Measurements from ENCODE around the gene PSMD2.

The PSMD2 gene

GRCh38 chr3:184299488-184300377 lies 692 bp downstream of the PSMD2 start:
- Histone ChIP-seq H3K36me3 (ENCODE audit: control insufficient read depth, insufficient read depth, low read length) (peaks cover 46% of the 10 kb centered on the region), H3K9me3 (ENCODE audit: control insufficient read depth, low read length) (no peaks in the 10 kb centered on the region), H3K4me1 (ENCODE audit: control insufficient read depth, insufficient read depth, low read length) (peaks cover 5% of the 10 kb centered on the region), H3K27ac (ENCODE audit: insufficient read depth, low read depth, low read length, poor library complexity, severe bottlenecking) (peak overlapping the region; percentile 17), H3K4me3 (ENCODE audit: insufficient read depth, low read depth, low read length) (peak overlapping the region; percentile 97), H3K27me3 (ENCODE audit: control insufficient read depth, insufficient read depth, low read length, poor library complexity, severe bottlenecking) (peaks cover 2% of the 10 kb centered on the region)
- WGBS, 2 experiments, result 18 to 20% methylated on average over 29 of the region's 29 CpGs

- H3K4me1 ChIP-seq (ENCODE audit: control insufficient read depth, insufficient read depth, low read length), result peaks cover 5% of the 10 kb centered on the region
- no peaks in the 10 kb centered on the region for H3K9me3 ChIP-seq (ENCODE audit: control insufficient read depth, low read length)
- H3K36me3 ChIP-seq (ENCODE audit: control insufficient read depth, insufficient read depth, low read length), result peaks cover 52% of the 10 kb centered on the region
- H3K27me3 ChIP-seq (ENCODE audit: control insufficient read depth, insufficient read depth, low read length, poor library complexity, severe bottlenecking), result no peaks in the 10 kb centered on the region
- WGBS, 2 experiments, result 91 to 93% methylated on average over 3 of the region's 3 CpGs
- no peak overlapping the region for H3K27ac ChIP-seq (ENCODE audit: insufficient read depth, low read depth, low read length, poor library complexity, severe bottlenecking)
- peak overlapping the region; percentile 97 for H3K4me3 ChIP-seq (ENCODE audit: insufficient read depth, low read depth, low read length)
Observed at GRCh38 chr3:184300378-184300720, 1.3 kb downstream of the PSMD2 start.

GRCh38 chr3:184305577-184305976 lies 6.5 kb downstream of the PSMD2 start:
- peaks cover 82% of the 10 kb centered on the region for H3K36me3 ChIP-seq (ENCODE audit: control insufficient read depth, insufficient read depth, low read length)

GRCh38 chr3:184306341-184306972 lies 7.4 kb downstream of the PSMD2 start:
- Histone ChIP-seq H3K9me3 (ENCODE audit: control insufficient read depth, low read length) (no peaks in the 10 kb centered on the region), H3K36me3 (ENCODE audit: control insufficient read depth, insufficient read depth, low read length) (peaks cover 74% of the 10 kb centered on the region), H3K4me3 (ENCODE audit: insufficient read depth, low read depth, low read length) (no peak overlapping the region), H3K4me1 (ENCODE audit: control insufficient read depth, insufficient read depth, low read length) (no peaks in the 10 kb centered on the region), H3K27ac (ENCODE audit: insufficient read depth, low read depth, low read length, poor library complexity, severe bottlenecking) (no peak overlapping the region), H3K27me3 (ENCODE audit: control insufficient read depth, insufficient read depth, low read length, poor library complexity, severe bottlenecking) (no peaks in the 10 kb centered on the region)
- 95 to 96% methylated on average over 4 of the region's 4 CpGs for WGBS, 2 experiments

More at GRCh38 chr3:184305577-184305976, 6.5 kb downstream of the PSMD2 start:
- Histone ChIP-seq H3K4me1 (ENCODE audit: control insufficient read depth, insufficient read depth, low read length) (no peaks in the 10 kb centered on the region), H3K9me3 (ENCODE audit: control insufficient read depth, low read length) (no peaks in the 10 kb centered on the region), H3K27me3 (ENCODE audit: control insufficient read depth, insufficient read depth, low read length, poor library complexity, severe bottlenecking) (no peaks in the 10 kb centered on the region), H3K4me3 (ENCODE audit: insufficient read depth, low read depth, low read length) (no peak overlapping the region), H3K27ac (ENCODE audit: insufficient read depth, low read depth, low read length, poor library complexity, severe bottlenecking) (no peak overlapping the region)
- 96 to 97% methylated on average over 1 of the region's 1 CpG for WGBS, 2 experiments

DNA sequence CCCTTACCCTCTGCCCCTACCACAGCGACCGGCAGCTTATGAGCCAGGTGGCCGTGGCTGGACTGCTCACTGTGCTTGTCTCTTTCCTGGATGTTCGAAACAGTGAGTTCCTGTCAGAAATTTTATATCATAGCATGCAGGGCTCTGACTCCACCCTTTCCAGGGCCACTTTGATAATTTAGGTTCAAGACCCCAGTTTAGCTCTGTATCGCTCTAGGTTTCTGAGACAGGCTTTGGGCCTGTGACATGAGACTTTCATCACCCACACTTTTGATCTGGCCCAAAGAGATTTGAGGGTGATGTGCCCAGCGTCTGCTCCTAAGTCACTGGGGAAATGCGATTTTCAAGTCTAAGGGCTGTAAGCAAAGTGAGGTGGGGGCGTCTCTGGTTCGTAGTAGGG lies 8.9 kb downstream of the PSMD2 start:
- H3K36me3 ChIP-seq (ENCODE audit: control insufficient read depth, insufficient read depth, low read length), result peaks cover 59% of the 10 kb centered on the region

DNA sequence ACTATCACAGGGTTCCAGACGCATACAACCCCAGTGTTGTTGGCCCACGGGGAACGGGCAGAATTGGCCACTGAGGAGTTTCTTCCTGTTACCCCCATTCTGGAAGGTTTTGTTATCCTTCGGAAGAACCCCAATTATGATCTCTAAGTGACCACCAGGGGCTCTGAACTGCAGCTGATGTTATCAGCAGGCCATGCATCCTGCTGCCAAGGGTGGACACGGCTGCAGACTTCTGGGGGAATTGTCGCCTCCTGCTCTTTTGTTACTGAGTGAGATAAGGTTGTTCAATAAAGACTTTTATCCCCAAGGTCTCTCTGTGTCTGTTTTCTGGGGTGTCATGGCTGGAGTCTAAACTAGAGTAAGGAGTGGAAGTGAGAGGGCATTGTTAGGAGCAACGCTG lies 9.7 kb downstream of the PSMD2 start:
- H3K9me3 ChIP-seq (ENCODE audit: control insufficient read depth, low read length), result no peaks in the 10 kb centered on the region
- no peaks in the 10 kb centered on the region for H3K27me3 ChIP-seq (ENCODE audit: control insufficient read depth, insufficient read depth, low read length, poor library complexity, severe bottlenecking)
- H3K4me3 ChIP-seq (ENCODE audit: insufficient read depth, low read depth, low read length), result no peak overlapping the region
- peaks cover 51% of the 10 kb centered on the region for H3K36me3 ChIP-seq (ENCODE audit: control insufficient read depth, insufficient read depth, low read length)
- no peak overlapping the region for H3K27ac ChIP-seq (ENCODE audit: insufficient read depth, low read depth, low read length, poor library complexity, severe bottlenecking)
- H3K4me1 ChIP-seq (ENCODE audit: control insufficient read depth, insufficient read depth, low read length), result no peaks in the 10 kb centered on the region
- WGBS, 2 experiments, result 96 to 97% methylated on average over 7 of the region's 7 CpGs

More for the DNA sequence above, 8.9 kb downstream of the PSMD2 start:
- Histone ChIP-seq H3K27me3 (ENCODE audit: control insufficient read depth, insufficient read depth, low read length, poor library complexity, severe bottlenecking) (no peaks in the 10 kb centered on the region), H3K9me3 (ENCODE audit: control insufficient read depth, low read length) (no peaks in the 10 kb centered on the region), H3K27ac (ENCODE audit: insufficient read depth, low read depth, low read length, poor library complexity, severe bottlenecking) (no peak overlapping the region), H3K4me3 (ENCODE audit: insufficient read depth, low read depth, low read length) (no peak overlapping the region), H3K4me1 (ENCODE audit: control insufficient read depth, insufficient read depth, low read length) (no peaks in the 10 kb centered on the region)
- WGBS, 2 experiments, result 95 to 98% methylated on average over 9 of the region's 9 CpGs

DNA sequence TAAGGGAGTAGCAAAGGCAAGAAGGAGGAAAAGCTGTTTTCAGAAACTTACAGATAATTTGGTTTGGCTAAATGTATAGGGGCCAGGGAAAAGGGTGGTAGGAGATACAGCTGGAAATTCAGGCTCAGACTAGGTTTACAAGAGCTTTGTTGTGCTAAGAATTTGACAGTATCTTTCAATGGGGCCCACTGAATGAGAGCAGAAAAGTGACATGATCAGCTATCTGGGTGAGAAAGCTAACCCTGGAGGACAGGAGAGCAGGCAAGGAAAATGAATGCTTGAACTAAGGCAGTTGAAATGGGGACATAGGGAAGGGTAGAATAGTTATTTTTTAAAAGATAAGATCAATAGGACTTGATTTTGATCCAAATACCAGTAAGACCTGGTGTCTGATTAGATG lies 12.6 kb downstream of the PSMD2 start:
- no peaks in the 10 kb centered on the region for H3K27me3 ChIP-seq (ENCODE audit: control insufficient read depth, insufficient read depth, low read length, poor library complexity, severe bottlenecking)
- H3K9me3 ChIP-seq (ENCODE audit: control insufficient read depth, low read length), result no peaks in the 10 kb centered on the region
- no peaks in the 10 kb centered on the region for H3K4me1 ChIP-seq (ENCODE audit: control insufficient read depth, insufficient read depth, low read length)
- H3K36me3 ChIP-seq (ENCODE audit: control insufficient read depth, insufficient read depth, low read length), result peaks cover 24% of the 10 kb centered on the region
- no peak overlapping the region for H3K4me3 ChIP-seq (ENCODE audit: insufficient read depth, low read depth, low read length)
- H3K27ac ChIP-seq (ENCODE audit: insufficient read depth, low read depth, low read length, poor library complexity, severe bottlenecking), result no peak overlapping the region

GRCh38 chr3:184314363-184314699 lies 15.3 kb downstream of the PSMD2 start, which contains the start of gene EIF4G1:
EIF4G1 (plus strand) TSS chr3:184314606; CDS start chr3:184315797, 1,191 bp downstream.
- H3K27ac ChIP-seq (ENCODE audit: insufficient read depth, low read depth, low read length, poor library complexity, severe bottlenecking), result peak within 1 kb of the TSS; percentile 70
- WGBS, 2 experiments, result 0 to 1% methylated on average over 40 of the region's 40 CpGs

DNA sequence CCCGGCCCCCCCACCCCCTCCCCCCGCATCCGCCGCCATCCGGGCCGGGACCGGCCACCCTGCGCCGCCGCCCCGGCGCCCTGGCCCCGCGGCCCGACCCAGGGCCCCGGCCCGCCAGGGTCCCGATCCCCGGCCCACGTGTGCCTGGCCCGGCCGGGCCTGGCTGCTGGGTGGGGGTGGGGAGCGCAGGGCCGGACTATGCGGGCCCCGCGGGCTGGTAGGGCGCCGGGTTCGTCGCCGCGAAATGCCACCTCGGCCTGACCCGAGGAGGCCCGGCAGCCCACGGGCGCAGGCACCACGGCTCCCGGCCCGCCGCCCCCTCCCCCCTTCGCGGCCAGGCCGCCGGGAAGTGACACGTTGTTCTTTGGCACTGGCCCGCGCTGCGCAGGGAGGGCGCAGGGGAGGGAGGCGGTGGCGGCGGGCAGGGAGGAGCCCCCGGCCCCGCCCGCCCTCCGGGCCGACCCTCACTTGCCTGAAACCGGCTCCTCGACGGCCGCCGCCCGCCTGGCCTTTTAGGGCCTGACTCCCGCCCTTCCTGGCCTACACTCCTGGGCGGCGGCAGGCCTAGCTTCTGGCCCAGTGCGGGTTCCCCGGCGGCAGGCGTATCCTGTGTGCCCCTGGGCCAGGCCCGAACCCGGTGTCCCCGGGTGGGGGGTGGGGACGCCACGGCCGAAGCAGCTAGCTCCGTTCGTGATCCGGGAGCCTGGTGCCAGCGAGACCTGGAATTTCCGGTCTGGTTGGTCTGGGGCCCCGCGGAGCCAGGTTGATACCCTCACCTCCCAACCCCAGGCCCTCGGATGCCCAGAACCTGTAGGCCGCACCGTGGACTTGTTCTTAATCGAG lies 15.9 kb downstream of the PSMD2 start:
- peak overlapping the region; percentile 70 for H3K27ac ChIP-seq (ENCODE audit: insufficient read depth, low read depth, low read length, poor library complexity, severe bottlenecking)
- no peaks in the 10 kb centered on the region for H3K27me3 ChIP-seq (ENCODE audit: control insufficient read depth, insufficient read depth, low read length, poor library complexity, severe bottlenecking)
- H3K4me1 ChIP-seq (ENCODE audit: control insufficient read depth, insufficient read depth, low read length), result no peaks in the 10 kb centered on the region
- H3K36me3 ChIP-seq (ENCODE audit: control insufficient read depth, insufficient read depth, low read length), result peaks cover 5% of the 10 kb centered on the region
- H3K4me3 ChIP-seq (ENCODE audit: insufficient read depth, low read depth, low read length), result peak overlapping the region; percentile 91
- H3K9me3 ChIP-seq (ENCODE audit: control insufficient read depth, low read length), result no peaks in the 10 kb centered on the region
- WGBS, 2 experiments, result 0 to 1% methylated on average over 89 of the region's 89 CpGs

More at GRCh38 chr3:184314363-184314699, 15.3 kb downstream of the PSMD2 start, which contains the start of gene EIF4G1:
- peak within 1 kb of the TSS; percentile 91 for H3K4me3 ChIP-seq (ENCODE audit: insufficient read depth, low read depth, low read length)
- H3K36me3 ChIP-seq (ENCODE audit: control insufficient read depth, insufficient read depth, low read length), result peaks cover 5% of the 10 kb centered on the region
- no peaks in the 10 kb centered on the region for H3K9me3 ChIP-seq (ENCODE audit: control insufficient read depth, low read length)
- H3K27me3 ChIP-seq (ENCODE audit: control insufficient read depth, insufficient read depth, low read length, poor library complexity, severe bottlenecking), result no peaks in the 10 kb centered on the region
- H3K4me1 ChIP-seq (ENCODE audit: control insufficient read depth, insufficient read depth, low read length), result no peaks in the 10 kb centered on the region

DNA sequence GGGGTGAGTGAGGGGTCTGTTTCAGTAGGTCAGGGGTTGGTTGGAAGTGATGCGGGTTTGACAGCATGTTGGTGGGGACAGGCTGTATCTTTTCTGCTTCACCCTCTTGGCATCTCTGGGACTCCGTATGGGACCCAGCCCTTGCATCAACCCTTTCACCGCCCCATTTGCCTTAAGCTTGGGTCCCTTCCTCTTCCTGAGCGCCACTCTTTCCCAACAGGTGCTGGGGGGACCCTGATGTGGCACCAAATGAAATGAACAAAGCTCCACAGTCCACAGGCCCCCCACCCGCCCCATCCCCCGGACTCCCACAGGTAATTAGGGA lies 16.5 kb downstream of the PSMD2 start:
- no peaks in the 10 kb centered on the region for H3K4me1 ChIP-seq (ENCODE audit: control insufficient read depth, insufficient read depth, low read length)
- peak overlapping the region; percentile 70 for H3K27ac ChIP-seq (ENCODE audit: insufficient read depth, low read depth, low read length, poor library complexity, severe bottlenecking)
- 3 to 13% methylated on average over 4 to 6 of the region's 6 CpGs for WGBS, 2 experiments
- H3K36me3 ChIP-seq (ENCODE audit: control insufficient read depth, insufficient read depth, low read length), result peaks cover 10% of the 10 kb centered on the region
- peak overlapping the region; percentile 91 for H3K4me3 ChIP-seq (ENCODE audit: insufficient read depth, low read depth, low read length)
- no peaks in the 10 kb centered on the region for H3K9me3 ChIP-seq (ENCODE audit: control insufficient read depth, low read length)
- no peaks in the 10 kb centered on the region for H3K27me3 ChIP-seq (ENCODE audit: control insufficient read depth, insufficient read depth, low read length, poor library complexity, severe bottlenecking)

Data from ectodermal cell (in vitro differentiated cells).